Measurements from ENCODE around the gene COL15A1.

The COL15A1 gene

GRCh38 chr9:98974554-98974953 lies 30.8 kb downstream of the COL15A1 start:
- Histone ChIP-seq H3K4me1 (peaks cover 40% of the 10 kb centered on the region), H3K27ac (no peak overlapping the region), H3K36me3 (no peaks in the 10 kb centered on the region), H3K4me2 (peak overlapping the region; percentile 71), H3K4me3 (no peak overlapping the region), H4K20me1 (peaks cover 29% of the 10 kb centered on the region), H3K9me3 (no peaks in the 10 kb centered on the region), H3K27me3 (peaks cover 28% of the 10 kb centered on the region), H3K9ac (no peak overlapping the region)
- no peak for TF ChIP-seq Cebpa-rat (IDR thresholded peaks at IDR 0.05)

GRCh38 chr9:98974994-98975712 lies 31.4 kb downstream of the COL15A1 start:
- Histone ChIP-seq H3K4me1 (peaks cover 40% of the 10 kb centered on the region), H3K27ac (no peak overlapping the region), H3K27me3 (peaks cover 34% of the 10 kb centered on the region), H3K9me3 (no peaks in the 10 kb centered on the region), H3K36me3 (no peaks in the 10 kb centered on the region), H3K4me2 (peak overlapping the region; percentile 71), H3K9ac (no peak overlapping the region), H4K20me1 (peaks cover 29% of the 10 kb centered on the region), H3K4me3 (no peak overlapping the region)
- no peak for TF ChIP-seq Cebpa-rat (IDR thresholded peaks at IDR 0.05)

- Histone ChIP-seq H3K27ac (no peak overlapping the region), H3K4me2 (no peak overlapping the region), H3K36me3 (no peaks in the 10 kb centered on the region), H3K27me3 (peaks cover 41% of the 10 kb centered on the region), H4K20me1 (peaks cover 29% of the 10 kb centered on the region), H3K9me3 (no peaks in the 10 kb centered on the region), H3K4me1 (peaks cover 40% of the 10 kb centered on the region), H3K4me3 (no peak overlapping the region), H3K9ac (no peak overlapping the region)
- no peak for TF ChIP-seq Cebpa-rat (IDR thresholded peaks at IDR 0.05)
These were observed 32.1 kb downstream of the COL15A1 start for GRCh38 chr9:98975838-98976237.

- Histone ChIP-seq H3K27me3 (peaks cover 47% of the 10 kb centered on the region), H3K9ac (no peak overlapping the region), H3K27ac (no peak overlapping the region), H3K9me3 (no peaks in the 10 kb centered on the region), H3K36me3 (no peaks in the 10 kb centered on the region), H3K4me2 (peak overlapping the region; percentile 74), H3K4me3 (no peak overlapping the region), H3K4me1 (peaks cover 40% of the 10 kb centered on the region), H4K20me1 (peaks cover 29% of the 10 kb centered on the region)
- no peak for TF ChIP-seq Cebpa-rat (IDR thresholded peaks at IDR 0.05)
These were observed 33.6 kb downstream of the COL15A1 start for GRCh38 chr9:98977246-98977714.

- no peak overlapping the region for H3K4me3 ChIP-seq
- H3K27me3 ChIP-seq = peaks cover 47% of the 10 kb centered on the region
- H3K27ac ChIP-seq = no peak overlapping the region
- H3K4me1 ChIP-seq = peaks cover 40% of the 10 kb centered on the region
- no peak overlapping the region; the same call in 1 of the 2 replicates for H3K9ac ChIP-seq
- no peaks in the 10 kb centered on the region for H3K9me3 ChIP-seq
- peaks cover 29% of the 10 kb centered on the region for H4K20me1 ChIP-seq
- TF ChIP-seq Cebpa-rat (IDR thresholded peaks at IDR 0.05) = no peak
- H3K36me3 ChIP-seq = no peaks in the 10 kb centered on the region
- H3K4me2 ChIP-seq = peak overlapping the region; percentile 74
These were observed 34.1 kb downstream of the COL15A1 start for GRCh38 chr9:98977813-98978212.

- H3K27me3 ChIP-seq = peaks cover 47% of the 10 kb centered on the region
- peak overlapping the region; percentile 14; the same call in 1 of the 2 replicates for H3K9ac ChIP-seq
- peak overlapping the region; percentile 74 for H3K4me2 ChIP-seq
- H3K27ac ChIP-seq = no peak overlapping the region
- TF ChIP-seq Cebpa-rat (IDR thresholded peaks at IDR 0.05) = no peak
- no peaks in the 10 kb centered on the region for H3K36me3 ChIP-seq
- H3K4me1 ChIP-seq = peaks cover 40% of the 10 kb centered on the region
- peaks cover 29% of the 10 kb centered on the region for H4K20me1 ChIP-seq
- H3K4me3 ChIP-seq = no peak overlapping the region
- H3K9me3 ChIP-seq = no peaks in the 10 kb centered on the region
These were observed 34.5 kb downstream of the COL15A1 start for GRCh38 chr9:98978231-98978681.

GRCh38 chr9:98980291-98980690 lies 36.6 kb downstream of the COL15A1 start:
- H3K4me3 ChIP-seq = no peak overlapping the region
- H4K20me1 ChIP-seq = peaks cover 32% of the 10 kb centered on the region
- H3K36me3 ChIP-seq = no peaks in the 10 kb centered on the region

GRCh38 chr9:98983295-98984268 lies 39.9 kb downstream of the COL15A1 start:
- H3K4me2 ChIP-seq = no peak overlapping the region
- no peak overlapping the region for H3K27ac ChIP-seq
- no peak for TF ChIP-seq Cebpa-rat (IDR thresholded peaks at IDR 0.05)
- peaks cover 7% of the 10 kb centered on the region for H3K4me1 ChIP-seq
- H3K27me3 ChIP-seq = peaks cover 59% of the 10 kb centered on the region
- H4K20me1 ChIP-seq = peaks cover 26% of the 10 kb centered on the region; the same call in 1 of the 2 replicates
- no peak overlapping the region for H3K4me3 ChIP-seq
- no peaks in the 10 kb centered on the region for H3K9me3 ChIP-seq
- no peak overlapping the region for H3K9ac ChIP-seq
- no peaks in the 10 kb centered on the region for H3K36me3 ChIP-seq

More at GRCh38 chr9:98980291-98980690, 36.6 kb downstream of the COL15A1 start:
- no peaks in the 10 kb centered on the region for H3K9me3 ChIP-seq
- H3K4me2 ChIP-seq = no peak overlapping the region
- TF ChIP-seq Cebpa-rat (IDR thresholded peaks at IDR 0.05) = no peak
- peaks cover 51% of the 10 kb centered on the region for H3K27me3 ChIP-seq
- H3K27ac ChIP-seq = no peak overlapping the region
- H3K4me1 ChIP-seq = peaks cover 25% of the 10 kb centered on the region
- H3K9ac ChIP-seq = no peak overlapping the region

- H4K20me1 ChIP-seq = peaks cover 41% of the 10 kb centered on the region; the same call in 1 of the 2 replicates
- H3K9ac ChIP-seq = no peak overlapping the region
- H3K27me3 ChIP-seq = peaks cover 69% of the 10 kb centered on the region
- peaks cover 4% of the 10 kb centered on the region; the same call in 1 of the 2 replicates for H3K4me1 ChIP-seq
- peaks cover 3% of the 10 kb centered on the region; the same call in 1 of the 2 replicates for H3K9me3 ChIP-seq
- no peak overlapping the region for H3K4me2 ChIP-seq
- no peak overlapping the region for H3K4me3 ChIP-seq
- H3K27ac ChIP-seq = no peak overlapping the region
- H3K36me3 ChIP-seq = no peaks in the 10 kb centered on the region
- TF ChIP-seq Cebpa-rat (IDR thresholded peaks at IDR 0.05) = no peak
These were observed 41.9 kb downstream of the COL15A1 start for GRCh38 chr9:98985596-98985995.

All from BLaER1 (cell line).